GM10248 (cell line): Measurements from ENCODE around the gene ANKRD2.
A peak's percentile ranks its signal among the peaks of the same experiment; 100 is the strongest.
"Not testable (repeated sequence)": the region's sequence is repeated elsewhere in the genome, so short reads cannot be mapped to it uniquely, and the experiment has no call there.

ENCODE experiments used
- CTCF ChIA-PET: fragments of 300-600 bp; sonication (Branson Sonifier 250); formaldehyde crosslinking; extraction: SDS; loops from one replicate; lab custom pipeline; 2021; ENCODE audit warnings: antibody characterized with exemption; lab: Yijun Ruan, JAX
- POLR2A ChIA-PET: fragments of 350-650 bp; sonication (Branson Sonifier 250); formaldehyde crosslinking; extraction: SDS; loops from one replicate; lab custom pipeline; 2020; ENCODE audit warnings: antibody characterized with exemption; lab: Yijun Ruan, JAX
- DNase-seq: peaks from one replicate; pipeline ENCODE4 v3.0.0; 2012; ENCODE audit errors: extremely low spot score
- TF ChIP-seq, protein P1 (sequence below): IDR thresholded peaks from 2 replicates; pipeline ENCODE4 v1.5.1; 2012; ENCODE audit warnings: mild to moderate bottlenecking, low read depth; ENCODE audit errors: extremely low read depth, missing control alignments, control extremely low read depth

The ANKRD2 gene

DNA sequence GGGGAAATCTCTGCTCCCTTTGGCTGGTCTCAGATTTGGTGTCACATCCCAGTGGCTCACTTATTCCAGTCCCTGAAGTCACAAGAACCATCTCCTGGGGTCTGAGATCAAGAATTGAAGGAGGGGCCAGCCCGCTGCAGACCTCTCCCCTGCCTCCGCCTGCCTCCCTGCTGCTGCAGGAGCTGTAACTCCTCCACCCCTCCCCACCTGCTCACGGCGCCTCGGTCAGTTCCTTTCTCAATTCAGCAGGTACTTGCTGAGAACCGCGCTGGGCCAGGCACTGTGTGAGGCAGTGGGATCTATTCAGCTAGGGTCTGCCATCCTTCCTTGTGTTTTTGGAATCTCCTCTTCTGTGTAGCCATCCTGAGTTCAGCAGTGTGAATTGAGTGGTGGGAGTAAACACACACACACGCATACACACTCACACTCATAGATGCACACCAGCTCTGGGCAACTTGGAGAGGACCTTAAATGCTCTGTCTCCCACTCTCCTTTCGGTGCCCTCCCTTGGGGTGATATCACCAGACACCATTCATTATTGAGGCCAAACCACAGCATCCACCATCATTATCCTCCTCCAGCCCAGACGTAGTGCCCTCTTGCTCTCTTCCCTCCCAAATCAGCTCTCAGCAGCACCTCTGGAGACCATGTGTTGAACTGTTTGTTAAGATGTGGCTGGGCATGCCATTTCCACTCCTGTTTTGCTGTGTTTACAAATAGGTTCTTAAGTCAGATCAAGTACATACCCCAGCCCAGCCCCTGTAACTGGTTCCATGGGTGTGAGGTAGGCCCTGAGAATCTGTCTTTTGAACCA lies 22.0 kb upstream of the ANKRD2 start:
- no peak for DNase-seq
- ChIA-PET POLR2A (no interaction called here), CTCF (interaction anchor here (1.2 to 10.5 kb wide), 5 partner anchors 15 to 217 kb away, joined by 3 to 108 read pairs (median 3); partner anchors contain the start of gene HOGA1)
- TF ChIP-seq, protein P1, sequence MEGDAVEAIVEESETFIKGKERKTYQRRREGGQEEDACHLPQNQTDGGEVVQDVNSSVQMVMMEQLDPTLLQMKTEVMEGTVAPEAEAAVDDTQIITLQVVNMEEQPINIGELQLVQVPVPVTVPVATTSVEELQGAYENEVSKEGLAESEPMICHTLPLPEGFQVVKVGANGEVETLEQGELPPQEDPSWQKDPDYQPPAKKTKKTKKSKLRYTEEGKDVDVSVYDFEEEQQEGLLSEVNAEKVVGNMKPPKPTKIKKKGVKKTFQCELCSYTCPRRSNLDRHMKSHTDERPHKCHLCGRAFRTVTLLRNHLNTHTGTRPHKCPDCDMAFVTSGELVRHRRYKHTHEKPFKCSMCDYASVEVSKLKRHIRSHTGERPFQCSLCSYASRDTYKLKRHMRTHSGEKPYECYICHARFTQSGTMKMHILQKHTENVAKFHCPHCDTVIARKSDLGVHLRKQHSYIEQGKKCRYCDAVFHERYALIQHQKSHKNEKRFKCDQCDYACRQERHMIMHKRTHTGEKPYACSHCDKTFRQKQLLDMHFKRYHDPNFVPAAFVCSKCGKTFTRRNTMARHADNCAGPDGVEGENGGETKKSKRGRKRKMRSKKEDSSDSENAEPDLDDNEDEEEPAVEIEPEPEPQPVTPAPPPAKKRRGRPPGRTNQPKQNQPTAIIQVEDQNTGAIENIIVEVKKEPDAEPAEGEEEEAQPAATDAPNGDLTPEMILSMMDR, result no peak

DNA sequence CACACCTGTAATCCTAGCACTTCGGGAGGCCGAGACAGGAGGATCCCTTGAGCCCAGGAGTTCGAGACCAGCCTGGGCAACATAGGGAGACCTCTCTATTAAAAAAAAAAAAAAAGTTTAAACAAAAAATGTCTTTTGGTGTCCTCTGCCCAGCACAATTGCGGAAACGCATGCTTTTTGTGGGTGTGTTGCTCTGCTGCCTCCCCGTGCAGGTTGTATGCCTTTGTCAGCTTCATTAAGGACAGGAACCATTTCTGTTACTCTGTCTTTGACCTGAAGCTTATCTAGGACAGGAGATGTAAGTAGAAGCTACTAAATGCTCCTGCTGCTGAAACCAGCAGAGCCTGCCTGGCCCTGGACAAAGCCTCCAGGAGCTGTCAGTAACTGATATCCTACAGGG lies 21.3 kb upstream of the ANKRD2 start:
- CTCF ChIA-PET, result interaction anchor here (1.6 to 10.5 kb wide), 5 partner anchors 9 to 143 kb away, joined by 3 to 108 read pairs (median 21); partner anchors contain the start of gene HOGA1
- TF ChIP-seq, protein P1, result no peak
- DNase-seq, result no peak
- POLR2A ChIA-PET, result interaction anchor here (0.5 kb wide), 1 partner anchor 136 kb away, joined by 5 read pairs; no protein-coding TSS in a partner anchor

DNA sequence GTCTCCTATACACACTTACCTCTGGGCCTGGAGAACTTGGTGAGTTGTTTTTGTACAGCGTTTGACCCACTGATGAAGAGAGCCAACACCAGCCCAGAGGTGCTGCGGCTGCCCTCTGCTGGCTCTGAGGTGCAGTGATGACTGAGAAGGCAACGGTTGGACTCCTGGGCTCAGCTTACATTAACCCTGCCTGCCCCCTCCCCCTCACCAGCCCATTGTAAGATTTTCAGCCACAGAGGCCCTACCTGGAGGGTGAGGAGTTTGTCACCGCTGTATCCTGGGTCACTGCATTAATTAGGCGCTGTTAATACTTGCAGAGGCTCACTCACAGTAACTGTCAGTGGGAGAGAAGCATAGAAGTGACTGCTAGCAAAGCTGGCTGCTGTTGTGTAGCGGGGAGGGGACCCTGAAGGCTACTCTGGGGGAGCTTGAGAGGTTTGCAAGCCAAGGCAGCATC lies 19.0 kb upstream of the ANKRD2 start:
- POLR2A ChIA-PET, result interaction anchor here (0.5 to 1.0 kb wide), 2 partner anchors 19 to 150 kb away, joined by 3 to 5 read pairs; no protein-coding TSS in a partner anchor
- peak; percentile 65 for DNase-seq

DNA sequence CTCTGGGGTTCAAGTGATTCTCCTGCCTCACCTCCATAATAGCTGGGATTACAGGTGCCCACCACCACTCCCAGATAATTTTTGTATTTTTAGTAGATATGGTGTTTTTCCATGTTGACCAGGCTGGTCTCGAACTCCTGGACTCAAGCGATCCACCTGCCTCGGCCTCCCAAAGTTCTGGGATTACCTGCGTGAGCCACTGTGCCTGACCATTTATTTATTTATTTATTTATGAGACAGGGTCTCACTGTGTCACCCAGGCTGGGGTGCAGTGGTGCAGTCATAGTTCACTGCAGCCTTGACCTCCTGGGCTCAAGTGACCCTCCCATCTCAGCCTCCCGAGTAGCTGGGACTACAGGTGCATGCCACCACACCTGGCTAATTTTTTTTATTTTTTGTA lies 18.2 kb upstream of the ANKRD2 start:
- DNase-seq, POLR2A ChIA-PET: not testable (repeated sequence)
- CTCF ChIA-PET, result interaction anchor here (0.7 to 10.5 kb wide), 15 partner anchors 9 to 276 kb away, joined by 3 to 108 read pairs (median 4); partner anchors contain the start of genes ANKRD2 and AVPI1

More for the DNA sequence above, 19.0 kb upstream of the ANKRD2 start:
- TF ChIP-seq, protein P1, result peak; percentile 78
- CTCF ChIA-PET, result interaction anchor here (0.7 to 10.5 kb wide), 17 partner anchors 8 to 275 kb away, joined by 3 to 108 read pairs (median 4); partner anchors contain the start of genes ANKRD2 and AVPI1

DNA sequence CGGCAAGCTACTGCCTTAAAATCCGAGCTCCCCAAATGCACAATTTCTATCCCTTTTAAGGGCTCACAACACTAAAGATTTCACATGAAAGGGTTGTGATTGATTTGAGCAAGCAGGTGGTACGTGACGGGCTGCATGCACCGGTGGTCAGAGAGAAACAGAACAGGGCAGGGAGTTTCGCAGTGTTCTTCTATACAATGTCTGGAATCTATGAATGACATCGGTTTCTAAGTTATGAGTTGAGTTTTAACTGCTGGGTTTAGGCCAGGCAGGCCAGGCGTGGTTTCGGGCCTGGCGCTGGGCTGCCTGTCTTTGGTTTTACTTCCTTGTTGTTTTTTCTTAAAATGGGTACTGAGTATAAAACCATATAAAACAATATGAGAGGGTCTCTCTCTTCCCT lies 17.0 kb upstream of the ANKRD2 start:
- POLR2A ChIA-PET, DNase-seq: not testable (repeated sequence)
- CTCF ChIA-PET, result interaction anchor here (0.8 to 10.5 kb wide), 5 partner anchors 14 to 149 kb away, joined by 3 to 108 read pairs (median 10); partner anchors contain the start of gene ANKRD2

DNA sequence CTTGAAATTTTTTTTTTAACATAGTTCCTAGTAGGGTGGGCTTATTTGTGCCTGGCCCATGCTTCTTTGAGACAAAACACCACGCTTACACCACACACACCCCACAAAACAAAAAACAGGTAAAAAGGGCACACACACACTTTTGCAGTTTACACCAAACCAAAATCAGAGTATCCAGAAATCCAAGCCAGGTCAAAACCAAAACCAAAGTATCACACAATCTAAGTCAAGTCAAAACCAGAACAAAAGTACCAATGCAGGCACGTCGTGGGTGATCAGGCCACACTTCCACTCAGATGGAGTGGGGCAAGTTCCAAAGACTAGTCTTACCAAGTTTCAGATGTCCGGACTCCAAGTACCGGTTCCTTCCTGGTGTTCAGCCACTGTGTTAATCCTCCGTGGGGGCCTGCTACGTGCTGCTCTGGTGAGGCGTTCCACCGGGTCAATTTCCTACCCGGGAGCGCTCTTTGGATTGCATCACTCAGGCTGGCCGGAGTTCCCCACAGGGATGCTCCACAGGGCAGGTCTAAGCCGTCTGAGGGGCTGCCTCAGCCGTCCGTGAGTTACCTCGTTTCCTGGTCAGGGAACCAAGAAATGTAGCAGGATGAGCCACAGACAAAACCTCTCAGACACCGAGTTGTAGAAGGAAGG lies 11.7 kb upstream of the ANKRD2 start:
- CTCF ChIA-PET, result interaction anchor here (1.5 kb wide), 1 partner anchor 11 kb away, joined by 4 read pairs; no protein-coding TSS in a partner anchor
- not testable (repeated sequence) for DNase-seq

DNA sequence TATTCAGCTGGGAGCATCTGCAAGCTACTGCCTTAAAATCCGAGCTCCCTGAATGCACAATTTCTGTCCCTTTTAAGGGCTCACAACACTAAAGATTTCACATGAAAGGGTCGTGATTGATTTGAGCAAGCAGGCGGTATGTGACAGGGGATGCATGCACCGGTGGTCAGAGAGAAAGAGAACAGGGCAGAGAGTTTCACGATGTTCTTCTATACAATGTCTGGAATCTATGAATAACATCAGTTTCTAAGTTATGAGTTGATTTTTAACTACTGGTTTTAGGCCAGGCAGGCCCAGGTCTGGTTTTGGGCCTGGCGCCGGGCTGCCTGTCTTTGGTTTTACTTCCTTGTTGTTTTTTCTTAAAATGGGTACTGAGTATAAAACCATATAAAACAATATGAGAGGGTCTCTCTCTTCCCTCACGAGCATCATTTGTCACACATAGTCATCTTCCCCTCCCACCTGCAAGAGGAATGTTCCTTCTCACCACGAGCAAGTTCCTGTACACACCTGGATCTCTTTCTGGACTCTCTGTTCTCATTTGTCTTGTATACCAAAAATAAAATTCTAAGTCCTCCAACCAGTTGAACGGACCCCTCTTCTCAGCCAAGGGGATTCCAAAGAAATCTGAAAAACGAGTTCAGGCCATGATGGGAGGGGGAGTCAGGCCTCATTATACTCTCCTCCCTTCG lies 11.0 kb upstream of the ANKRD2 start:
- DNase-seq, POLR2A ChIA-PET: not testable (repeated sequence)
- CTCF ChIA-PET, result interaction anchor here (1.5 kb wide), 1 partner anchor 10 kb away, joined by 4 read pairs; no protein-coding TSS in a partner anchor

More for the DNA sequence above, 11.7 kb upstream of the ANKRD2 start:
- POLR2A ChIA-PET, result not testable (repeated sequence)

DNA sequence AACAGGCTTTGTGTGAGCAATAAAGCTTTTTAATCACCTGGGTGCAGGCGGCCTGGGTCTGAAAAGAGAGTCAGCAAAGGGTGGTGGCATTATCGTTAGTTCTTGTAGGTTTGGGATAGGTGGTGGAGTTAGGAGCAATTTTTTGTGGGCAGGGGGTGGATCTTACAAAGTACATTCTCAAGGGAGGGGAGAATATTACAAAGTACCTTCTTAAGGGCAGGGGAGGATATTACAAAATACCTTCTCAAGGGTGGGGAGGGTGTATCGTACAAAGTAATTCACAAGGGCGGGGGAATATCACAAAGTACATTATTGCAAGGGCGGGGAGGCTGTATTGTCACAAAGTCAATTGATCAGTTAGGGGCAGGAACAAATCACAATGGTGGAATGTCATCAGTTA lies 10.2 kb upstream of the ANKRD2 start:
- CTCF ChIA-PET, result interaction anchor here (1.5 kb wide), 1 partner anchor 10 kb away, joined by 4 read pairs; no protein-coding TSS in a partner anchor
- POLR2A ChIA-PET, DNase-seq: not testable (repeated sequence)
